Measurements from ENCODE around the gene SIAH1.
A peak's percentile ranks its signal among the peaks of the same experiment; 100 is the strongest.
"Not testable (repeated sequence)": the region's sequence is repeated elsewhere in the genome, so short reads cannot be mapped to it uniquely, and the experiment has no call there.

The SIAH1 gene

DNA sequence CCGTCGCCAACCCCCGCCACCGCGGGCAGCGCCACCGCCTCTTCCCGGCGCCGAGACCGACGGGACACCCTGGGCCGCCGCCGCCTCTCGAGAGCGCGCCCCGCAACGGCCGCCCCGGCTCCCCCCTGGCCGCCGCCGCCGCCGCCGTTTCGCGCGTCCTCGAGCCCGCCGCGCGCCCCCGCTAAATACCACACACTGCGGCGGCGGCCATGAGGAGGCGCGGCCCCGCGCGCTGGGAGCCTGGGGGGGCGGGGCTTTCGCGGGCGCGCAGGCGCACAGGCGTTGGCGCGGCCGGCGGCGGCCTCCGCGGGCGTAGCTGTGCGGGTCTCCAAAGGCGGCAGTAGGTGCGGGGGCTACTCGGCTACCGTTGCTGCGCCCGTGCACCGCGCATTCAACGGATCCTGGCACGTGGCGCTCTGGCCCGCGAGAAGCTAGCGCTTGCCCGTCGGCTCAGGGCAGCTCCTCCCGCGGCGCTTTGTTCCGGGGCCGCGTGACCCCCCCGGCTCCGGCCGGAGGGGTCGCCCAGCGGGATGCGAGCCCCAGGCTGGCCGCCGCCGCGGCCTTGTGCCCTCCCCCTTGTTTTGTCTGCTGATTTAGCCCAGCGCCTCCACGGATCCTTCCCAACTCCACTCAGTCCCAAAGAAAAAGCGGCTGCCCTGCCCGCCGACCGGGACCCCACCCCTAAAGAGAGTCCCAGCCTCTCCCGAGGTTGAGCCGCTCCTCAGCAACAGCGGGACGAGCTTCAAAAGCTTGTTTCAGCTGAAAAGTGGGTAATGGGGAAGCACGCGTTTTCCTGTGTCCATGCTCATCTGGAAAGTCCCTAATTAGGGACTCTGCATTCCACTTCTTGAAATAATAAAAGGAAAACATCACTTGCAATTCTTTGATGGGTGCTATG lies at the start of gene SIAH1:
SIAH1 (minus strand) TSS at position 161 of the 898 bp plus-strand sequence. CDS start 22,985 bp downstream, outside the sequence.
- peak; percentile 74 for DNase-seq (ENCODE audit: low read depth)

DNA sequence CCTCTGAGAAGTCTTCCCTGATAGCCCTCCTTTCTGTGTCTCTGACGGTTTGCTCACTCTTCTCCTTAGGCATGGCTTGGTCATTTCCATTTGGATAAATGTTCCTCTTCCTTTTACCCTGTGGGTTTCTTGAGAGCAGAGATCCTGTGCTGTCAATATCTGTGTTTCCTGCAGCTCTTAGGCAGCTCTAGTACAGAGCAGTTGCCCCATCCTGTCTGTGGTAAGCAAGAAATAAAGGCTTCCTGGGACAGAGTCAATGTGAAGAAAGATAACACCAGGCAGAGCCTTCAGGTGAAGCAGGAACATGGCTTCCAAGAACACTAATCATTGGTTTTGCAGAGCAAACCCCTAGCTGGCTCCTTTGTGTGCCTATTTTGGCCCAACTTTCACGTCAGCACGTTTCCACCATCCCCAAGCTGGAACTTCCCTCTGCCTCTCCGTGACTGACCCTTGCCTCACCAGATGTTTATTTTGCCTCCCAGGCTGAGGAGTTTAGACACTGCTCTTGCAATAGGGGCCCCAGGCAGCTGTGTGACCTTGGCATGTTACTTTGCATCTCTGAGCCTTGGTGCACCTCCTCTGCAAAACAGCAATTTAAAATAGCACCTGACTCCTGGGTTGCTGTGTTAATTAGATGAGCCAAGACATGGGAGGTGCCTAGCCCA lies 49.6 kb upstream of the SIAH1 start:
- no peak for DNase-seq (ENCODE audit: low read depth)

DNA sequence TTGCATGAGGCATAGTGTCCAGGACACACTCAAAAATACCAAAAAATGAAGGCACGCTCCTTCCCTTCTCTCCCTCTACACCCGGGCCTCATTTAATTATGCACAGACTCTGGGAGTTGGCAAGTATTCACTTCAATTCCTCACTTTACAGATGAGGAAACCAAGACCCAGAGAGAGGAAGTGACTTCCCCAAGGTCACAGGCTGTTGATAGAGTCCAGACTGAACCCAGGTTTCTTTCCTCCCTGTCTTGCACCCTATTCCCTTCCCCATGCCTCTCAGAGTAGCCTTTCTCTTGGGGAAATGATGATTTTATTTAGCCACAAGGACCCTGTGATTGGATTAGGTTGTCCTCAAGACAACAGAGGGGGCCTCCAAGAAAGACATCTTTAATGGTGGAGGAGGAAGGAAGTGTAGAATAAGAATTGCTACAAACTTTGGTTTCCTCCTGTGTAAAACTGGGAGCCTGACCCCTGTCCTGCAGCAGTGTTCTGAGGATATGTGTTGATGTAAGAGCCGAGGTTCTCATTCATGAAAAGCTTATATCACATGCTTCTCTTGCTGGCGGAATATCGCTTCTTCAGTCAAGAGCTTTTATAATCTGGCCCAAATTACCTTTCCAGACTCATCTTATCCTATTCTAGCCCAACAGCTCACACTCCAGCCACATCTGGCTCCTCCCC lies 48.8 kb upstream of the SIAH1 start:
- no peak for DNase-seq (ENCODE audit: low read depth)

DNA sequence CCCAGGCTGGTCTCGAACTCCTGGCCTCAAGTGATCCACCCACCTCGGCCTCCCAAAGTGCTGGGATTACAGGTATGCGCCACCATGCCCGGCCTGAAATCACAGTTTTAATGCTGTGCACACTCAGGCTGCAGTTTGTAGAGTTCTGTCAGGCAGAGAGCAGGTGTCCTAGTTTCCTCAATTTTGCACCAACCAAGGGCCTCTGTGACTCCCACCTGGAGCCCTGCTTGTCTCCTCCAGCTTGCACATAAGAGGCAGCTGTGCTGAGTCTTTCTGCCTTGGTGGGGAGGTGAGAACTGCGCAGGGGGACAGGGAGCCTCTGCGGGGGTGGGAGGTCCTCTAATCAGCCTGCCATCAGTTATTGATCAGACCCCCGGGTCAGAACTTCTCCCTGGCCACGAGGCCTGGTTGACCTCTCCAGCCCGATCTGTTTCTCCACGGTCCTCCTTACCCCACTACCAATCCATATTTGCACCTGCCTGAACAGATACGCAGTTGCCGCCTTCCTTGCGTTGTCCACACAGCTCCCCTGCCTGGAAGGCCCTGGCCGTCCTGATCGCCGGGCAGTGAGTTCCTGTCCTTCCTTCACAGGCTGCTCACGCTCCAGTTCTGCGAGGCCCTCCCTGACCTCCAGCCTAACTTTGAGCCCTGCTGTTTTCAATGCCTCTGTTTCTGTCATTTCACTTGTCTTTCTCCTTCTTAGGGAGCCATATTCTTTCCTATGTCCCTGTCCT lies 48.1 kb upstream of the SIAH1 start:
- no peak for DNase-seq (ENCODE audit: low read depth)

GRCh38 chr16:48432136-48432535 lies 46.9 kb upstream of the SIAH1 start:
- DNase-seq (ENCODE audit: low read depth) = no peak

DNA sequence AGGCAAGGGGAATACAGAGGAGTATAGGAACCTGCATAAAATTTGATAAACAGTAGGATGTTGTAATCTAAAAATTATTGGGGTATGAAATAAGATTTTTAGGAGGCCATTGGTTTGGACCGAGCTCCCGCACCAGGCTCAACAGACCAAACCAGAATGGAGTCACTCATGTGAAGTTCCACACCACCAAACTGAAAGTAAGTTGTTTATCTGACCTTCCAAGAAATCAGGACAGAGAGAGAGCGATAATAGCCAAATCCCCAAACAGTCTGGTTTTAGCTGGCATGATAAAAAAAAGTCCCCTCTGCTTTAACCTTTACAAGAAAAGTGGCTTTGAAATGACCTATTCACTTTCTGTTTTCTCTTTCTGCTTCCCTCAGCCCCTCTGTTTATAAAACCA lies 45.7 kb upstream of the SIAH1 start:
- DNase-seq (ENCODE audit: low read depth) = no peak

DNA sequence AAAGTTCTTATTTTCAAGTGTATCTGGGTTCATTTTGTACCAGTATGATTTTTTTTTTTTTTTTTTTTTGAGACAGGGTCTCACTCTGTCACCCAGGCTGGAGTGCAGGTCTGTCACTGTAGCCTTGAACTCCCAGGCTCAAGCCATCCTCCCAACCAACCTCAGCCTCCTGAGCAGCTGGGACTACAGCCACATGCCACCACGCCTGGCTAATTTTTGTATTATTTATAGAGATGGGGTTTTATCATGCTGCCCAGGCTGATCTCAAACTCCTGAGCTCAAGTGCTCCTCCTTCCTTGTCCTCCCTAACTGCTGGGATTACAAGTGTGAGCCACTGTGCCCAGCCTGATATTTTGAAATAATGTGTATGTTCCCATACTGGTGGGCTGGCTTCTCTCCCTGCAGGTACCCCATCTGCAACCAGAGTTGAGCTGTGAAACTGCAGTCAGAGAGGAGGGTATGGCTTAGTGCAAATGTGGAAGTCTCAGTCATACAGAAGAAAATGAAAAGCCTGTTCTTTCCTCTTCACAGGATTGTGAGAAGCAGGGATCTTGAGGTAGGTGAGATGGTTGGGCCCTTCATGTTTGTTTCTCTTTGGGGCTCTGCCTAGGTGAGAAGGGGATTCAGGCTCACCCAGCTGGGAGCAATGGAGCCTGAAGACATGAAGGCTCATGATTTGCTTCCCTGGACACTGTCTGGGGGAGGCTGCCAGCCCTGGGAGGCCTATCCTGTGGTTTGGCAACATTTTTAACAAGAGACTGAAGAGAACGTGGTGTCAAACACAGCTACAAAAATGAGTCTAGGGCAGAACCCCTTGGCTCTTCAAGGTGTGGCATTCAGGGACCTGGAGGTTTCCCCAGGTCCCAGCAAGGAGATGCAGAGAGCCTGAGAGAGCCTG lies 41.3 kb upstream of the SIAH1 start:
- DNase-seq (ENCODE audit: low read depth) = no peak

DNA sequence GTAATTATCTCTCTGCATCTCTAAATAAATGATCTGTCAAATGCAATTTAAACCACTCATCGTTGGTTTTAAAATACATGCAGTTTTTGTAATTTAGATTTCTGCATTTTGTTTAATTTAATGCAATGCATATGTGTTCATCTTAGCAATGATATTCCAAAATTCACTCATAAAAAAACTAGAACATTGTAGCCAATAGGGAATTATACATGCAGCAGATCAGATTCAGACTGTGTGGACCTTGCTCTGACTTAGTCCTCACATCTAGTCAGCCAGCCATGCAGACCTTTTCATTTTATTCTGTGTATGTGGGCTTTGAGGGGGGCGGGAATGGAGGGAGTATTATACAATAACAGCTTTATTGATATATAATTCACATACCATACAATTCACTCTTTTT lies 37.3 kb upstream of the SIAH1 start:
- DNase-seq (ENCODE audit: low read depth) = no peak

DNA sequence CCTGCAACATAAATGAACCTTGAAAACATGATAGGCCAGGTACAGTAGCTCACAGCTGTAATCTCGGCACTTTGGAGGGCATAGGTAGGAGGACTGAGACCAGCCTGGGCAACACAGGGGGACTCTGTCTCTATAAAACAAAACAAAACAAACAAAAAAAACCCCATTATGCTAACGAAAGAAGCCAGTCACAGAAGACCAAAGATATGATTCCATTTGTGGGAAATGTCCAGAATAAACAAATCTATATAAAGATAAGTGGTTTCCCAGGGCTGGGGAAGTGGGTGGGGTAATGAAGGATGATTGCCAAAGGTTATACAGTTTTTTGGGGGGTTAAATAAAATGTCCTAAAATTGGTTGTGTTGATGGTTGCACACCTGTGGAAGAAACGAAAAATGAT lies 36.5 kb upstream of the SIAH1 start:
- DNase-seq (ENCODE audit: low read depth) = no peak

DNA sequence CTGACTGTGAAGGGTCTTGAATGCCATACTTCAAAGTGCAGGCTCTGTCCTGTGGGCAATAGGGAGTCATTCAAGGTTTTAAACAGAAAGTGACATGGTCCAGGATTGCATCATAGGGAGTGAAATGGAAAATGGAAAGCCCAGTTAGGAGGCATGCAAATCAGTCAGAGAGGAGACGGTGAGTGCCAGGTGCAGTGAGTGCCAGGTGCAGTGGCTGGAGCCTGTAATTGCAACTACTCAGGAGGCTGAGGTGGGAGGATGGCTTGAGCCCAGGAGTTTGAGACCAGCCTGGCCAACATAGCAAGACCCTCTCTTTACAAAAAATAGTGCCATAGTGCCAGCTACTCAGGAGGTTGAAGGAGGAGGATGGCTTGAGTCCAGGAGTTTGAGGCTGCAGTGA lies 35.2 kb upstream of the SIAH1 start:
- no peak for DNase-seq (ENCODE audit: low read depth)

- not testable (repeated sequence) for DNase-seq (ENCODE audit: low read depth)
Measured at GRCh38 chr16:48416617-48417016, 31.4 kb upstream of the SIAH1 start.

- DNase-seq (ENCODE audit: low read depth) = no peak
Measured at GRCh38 chr16:48413272-48413671, 28.1 kb upstream of the SIAH1 start.

- no peak for DNase-seq (ENCODE audit: low read depth)
Measured at GRCh38 chr16:48409839-48410632, 24.8 kb upstream of the SIAH1 start.

- DNase-seq (ENCODE audit: low read depth) = no peak
Measured at GRCh38 chr16:48408688-48409087, 23.5 kb upstream of the SIAH1 start.

DNA sequence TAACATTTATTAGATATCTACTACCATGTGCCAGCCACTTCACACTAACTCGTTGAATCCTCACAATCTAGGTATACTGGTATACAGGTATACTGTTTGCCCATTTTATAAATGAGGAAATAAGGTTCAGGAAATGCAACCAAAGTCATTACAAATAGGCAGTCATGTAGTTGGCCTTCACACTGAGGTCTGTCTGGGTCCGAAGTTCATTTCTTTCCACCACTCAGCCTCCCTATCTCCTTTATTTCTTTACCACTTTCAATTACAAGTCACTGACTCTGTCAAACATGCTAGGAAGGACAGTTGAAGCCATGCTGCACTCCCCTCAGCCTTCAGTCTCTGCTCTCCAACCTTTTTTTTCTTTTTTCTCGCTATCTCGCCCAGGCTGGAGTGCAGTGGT lies 20.7 kb upstream of the SIAH1 start:
- no peak for DNase-seq (ENCODE audit: low read depth)

DNA sequence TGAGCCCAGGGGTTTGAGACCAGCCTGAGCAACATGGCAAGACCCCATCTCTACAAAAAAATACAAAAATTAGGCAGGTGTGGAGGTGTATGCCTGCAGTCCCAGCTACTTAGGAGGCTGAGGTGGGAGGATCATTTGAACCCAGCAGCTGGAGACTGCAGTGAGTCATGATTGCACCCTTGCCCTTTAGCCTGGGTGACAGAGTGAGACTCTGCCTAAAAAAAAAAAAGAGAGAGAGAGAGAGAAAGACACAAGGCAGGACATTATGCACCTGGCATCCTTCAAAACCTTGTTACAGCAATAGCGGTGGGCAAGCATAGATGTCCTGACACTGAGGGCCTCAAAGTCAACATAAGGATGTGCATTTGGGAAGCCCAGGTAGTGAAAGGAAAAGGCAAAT lies 19.9 kb upstream of the SIAH1 start:
- DNase-seq (ENCODE audit: low read depth) = no peak

DNA sequence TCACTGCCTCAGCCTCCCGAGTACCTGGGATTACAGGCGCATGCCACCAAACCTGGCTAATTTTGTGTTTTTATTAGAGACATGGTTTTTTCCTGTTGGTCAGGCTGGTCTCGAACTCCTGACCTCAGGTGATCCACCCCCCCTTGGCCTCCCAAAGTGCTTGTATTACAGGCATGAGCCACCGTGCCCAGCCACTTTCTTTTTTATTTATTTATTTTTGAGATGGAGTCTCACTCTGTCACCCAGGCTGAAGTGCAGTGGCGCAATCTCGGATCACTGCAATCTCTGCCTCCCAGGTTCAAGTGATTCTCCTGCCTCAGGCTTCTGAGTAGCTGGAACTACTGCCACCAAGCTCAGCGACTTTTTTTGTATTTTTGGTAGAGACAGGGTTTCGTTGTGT lies 17.3 kb upstream of the SIAH1 start:
- DNase-seq (ENCODE audit: low read depth) = not testable (repeated sequence)

- DNase-seq (ENCODE audit: low read depth) = no peak
Measured at GRCh38 chr16:48395375-48395774, 10.2 kb upstream of the SIAH1 start.

GRCh38 chr16:48394355-48394703 lies 9.1 kb upstream of the SIAH1 start:
- no peak for DNase-seq (ENCODE audit: low read depth)
